NCI-H748 (cell line): ENCODE results near the gene CPEB4.

ENCODE experiments used
- DNase-seq: peaks from one replicate; lab custom pipeline; 2025; ENCODE audit not compliant: unreplicated experiment; lab: John Stamatoyannopoulos, UW

CPEB4 gene

GRCh38 chr5:173911623-173912022, 23.5 kb downstream of the CPEB4 start:
- no peak for DNase-seq

- DNase-seq, result no peak
Observed at GRCh38 chr5:173913686-173914321, 25.7 kb downstream of the CPEB4 start.

GRCh38 chr5:173915310-173916014, 27.3 kb downstream of the CPEB4 start:
- DNase-seq, result no peak

GRCh38 chr5:173916233-173916632, 28.1 kb downstream of the CPEB4 start:
- no peak for DNase-seq

- DNase-seq, result peak; percentile 85
Observed at GRCh38 chr5:173917788-173918786, 29.9 kb downstream of the CPEB4 start.

GRCh38 chr5:173919443-173919842, 31.3 kb downstream of the CPEB4 start:
- DNase-seq, result no peak

- DNase-seq, result peak; percentile 47
Observed at GRCh38 chr5:173920024-173920753, 32.0 kb downstream of the CPEB4 start.

- no peak for DNase-seq
Observed at GRCh38 chr5:173920866-173921555, 32.9 kb downstream of the CPEB4 start.

- no peak for DNase-seq
Observed at GRCh38 chr5:173922527-173922926, 34.4 kb downstream of the CPEB4 start.

- DNase-seq, result no peak
Observed at GRCh38 chr5:173923218-173924095, 35.3 kb downstream of the CPEB4 start.

- no peak for DNase-seq
Observed at GRCh38 chr5:173924899-173925298, 36.8 kb downstream of the CPEB4 start.

- peak; percentile 47 for DNase-seq
Observed at GRCh38 chr5:173925449-173926071, 37.4 kb downstream of the CPEB4 start.

GRCh38 chr5:173926359-173926758, 38.2 kb downstream of the CPEB4 start:
- no peak for DNase-seq

- DNase-seq, result no peak
Observed at GRCh38 chr5:173928871-173929574, 40.9 kb downstream of the CPEB4 start.

GRCh38 chr5:173932695-173933139, 44.6 kb downstream of the CPEB4 start:
- DNase-seq, result no peak

- no peak for DNase-seq
Observed at GRCh38 chr5:173933901-173934300, 45.8 kb downstream of the CPEB4 start.

GRCh38 chr5:173935396-173935795, 47.2 kb downstream of the CPEB4 start:
- no peak for DNase-seq

GRCh38 chr5:173940269-173940668, 52.1 kb downstream of the CPEB4 start:
- no peak for DNase-seq
